HG03095 (cell line): ENCODE results near the gene PTPRT.

Source experiments
- ATAC-seq: cut with Tn5 transposase; IDR thresholded peaks from one replicate; pipeline ENCODE4 v1.9.1; 2021; ENCODE audit warnings: moderate library complexity; ENCODE audit not compliant: unreplicated experiment

The PTPRT gene

DNA sequence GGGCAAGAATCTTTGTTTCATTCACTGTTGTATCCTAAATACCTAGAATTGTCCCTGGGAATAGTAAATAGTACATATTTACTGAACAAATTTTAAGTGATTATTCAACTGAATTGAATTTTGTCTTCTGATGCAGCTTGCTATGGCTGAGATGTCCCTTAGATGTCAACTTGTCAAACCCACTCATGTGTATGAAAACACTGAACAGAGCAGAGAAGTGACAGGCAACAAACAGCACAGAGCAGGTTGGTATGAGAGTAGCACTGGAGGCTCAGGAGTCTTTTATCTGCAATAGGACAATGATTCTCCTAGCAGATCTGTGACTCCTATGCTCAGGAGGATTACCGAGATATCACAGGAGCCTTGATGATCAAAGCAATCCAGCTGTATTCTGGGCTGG is 1031.4 kb downstream of the PTPRT start:
- ATAC-seq, result no peak

GRCh38 chr20:42155586-42155985 is 1034.1 kb downstream of the PTPRT start:
- ATAC-seq, result no peak

DNA sequence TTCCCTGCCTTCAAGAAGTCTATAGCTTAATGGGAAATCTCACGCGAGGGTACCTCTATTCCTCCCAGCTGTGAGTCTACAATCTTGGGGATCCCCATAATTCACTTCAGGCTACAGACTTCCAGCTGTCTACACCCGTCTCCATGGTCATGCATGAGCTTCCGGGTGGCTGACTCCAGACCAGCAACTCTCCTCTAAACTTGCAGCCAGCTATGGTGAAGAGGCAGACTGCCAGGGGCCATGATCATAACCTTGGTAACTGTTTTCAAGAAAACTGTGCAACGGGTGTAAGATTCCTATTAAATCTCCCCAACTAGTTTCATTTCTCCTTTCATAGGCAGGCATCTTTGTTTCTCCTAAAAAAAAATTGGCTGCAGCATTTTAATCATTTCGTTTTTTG is 1037.1 kb downstream of the PTPRT start:
- ATAC-seq, result no peak

- no peak for ATAC-seq
These were observed 1039.5 kb downstream of the PTPRT start for GRCh38 chr20:42150230-42150629.

DNA sequence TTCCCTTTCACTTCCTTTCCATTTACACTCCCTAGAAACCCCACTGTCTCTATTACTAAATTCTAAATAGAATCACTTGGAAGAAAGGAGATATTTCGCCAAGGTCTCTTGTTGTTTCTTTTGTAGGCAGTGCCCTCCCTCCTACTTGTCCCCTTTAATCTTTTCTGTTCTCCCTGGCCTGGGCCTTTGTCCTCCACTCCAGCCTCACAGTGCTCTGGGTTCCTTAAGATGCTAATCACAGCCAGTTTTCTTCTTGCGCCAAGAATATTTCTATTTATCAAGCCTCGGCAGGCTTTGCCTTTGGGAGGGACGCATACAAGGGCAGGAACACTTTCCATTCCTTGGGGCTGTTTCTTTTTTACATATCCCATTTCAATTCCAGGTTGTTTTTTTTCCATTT is 1051.0 kb downstream of the PTPRT start:
- no peak for ATAC-seq

DNA sequence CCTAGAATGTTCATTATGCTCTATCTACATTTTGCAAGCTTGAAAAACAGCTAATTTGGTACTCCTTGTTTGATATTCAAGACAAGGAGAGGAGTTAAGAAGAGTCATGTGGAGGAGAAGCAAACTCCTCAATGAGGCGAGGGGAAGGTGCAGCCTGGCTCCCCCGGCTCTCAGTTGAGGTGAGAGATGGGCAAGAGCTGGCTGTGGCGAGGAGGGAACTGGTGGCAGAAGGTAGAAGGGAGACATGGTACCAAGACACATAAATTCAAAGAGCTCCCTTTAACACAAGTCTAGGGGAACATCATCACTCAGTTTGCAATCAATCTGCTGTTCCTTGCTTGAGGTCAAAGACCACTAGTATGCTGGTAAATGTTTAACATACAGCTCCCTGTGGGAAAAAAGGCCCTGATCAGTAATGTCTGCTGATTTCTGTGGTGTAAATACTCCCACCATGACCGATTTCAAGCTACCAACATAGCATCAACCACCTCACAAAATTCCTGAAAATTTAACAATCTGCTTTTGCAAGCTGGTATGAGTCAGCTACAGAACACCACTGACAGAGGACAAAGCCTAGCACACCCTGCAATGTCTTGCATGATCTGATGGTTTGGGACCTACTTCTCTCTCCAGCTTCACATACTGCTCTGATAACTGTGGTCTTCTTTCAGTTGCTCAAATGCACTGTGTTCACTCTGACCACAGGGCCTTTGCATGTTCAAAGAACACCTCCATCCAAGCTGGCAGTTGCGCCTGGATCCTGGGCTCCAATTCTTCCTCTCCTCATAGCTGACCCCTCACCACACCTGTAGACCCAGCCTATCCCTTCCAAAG is 1055.2 kb downstream of the PTPRT start:
- no peak for ATAC-seq

- no peak for ATAC-seq
These were observed 1058.7 kb downstream of the PTPRT start for GRCh38 chr20:42130810-42131596.

DNA sequence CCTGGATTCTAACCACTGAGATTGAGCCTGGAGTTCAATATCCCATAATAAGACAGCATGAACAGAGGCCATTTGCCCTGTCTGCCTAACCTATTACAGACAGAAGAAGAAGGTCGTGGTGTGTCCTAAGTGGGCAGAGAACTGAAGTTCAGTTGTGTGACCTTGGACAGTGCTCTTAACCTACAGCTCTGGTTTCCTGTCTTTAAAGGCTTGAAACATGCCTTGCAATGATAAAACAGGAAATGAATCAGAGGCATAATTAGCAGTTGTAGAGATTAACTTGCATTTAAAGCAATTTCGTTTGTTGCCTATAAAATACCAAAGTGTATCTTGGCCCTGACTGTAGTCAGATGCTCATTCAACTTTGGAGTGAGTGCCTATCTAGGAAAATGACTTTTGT is 1064.3 kb downstream of the PTPRT start:
- ATAC-seq, result no peak

GRCh38 chr20:42123981-42124473 is 1065.7 kb downstream of the PTPRT start:
- no peak for ATAC-seq

DNA sequence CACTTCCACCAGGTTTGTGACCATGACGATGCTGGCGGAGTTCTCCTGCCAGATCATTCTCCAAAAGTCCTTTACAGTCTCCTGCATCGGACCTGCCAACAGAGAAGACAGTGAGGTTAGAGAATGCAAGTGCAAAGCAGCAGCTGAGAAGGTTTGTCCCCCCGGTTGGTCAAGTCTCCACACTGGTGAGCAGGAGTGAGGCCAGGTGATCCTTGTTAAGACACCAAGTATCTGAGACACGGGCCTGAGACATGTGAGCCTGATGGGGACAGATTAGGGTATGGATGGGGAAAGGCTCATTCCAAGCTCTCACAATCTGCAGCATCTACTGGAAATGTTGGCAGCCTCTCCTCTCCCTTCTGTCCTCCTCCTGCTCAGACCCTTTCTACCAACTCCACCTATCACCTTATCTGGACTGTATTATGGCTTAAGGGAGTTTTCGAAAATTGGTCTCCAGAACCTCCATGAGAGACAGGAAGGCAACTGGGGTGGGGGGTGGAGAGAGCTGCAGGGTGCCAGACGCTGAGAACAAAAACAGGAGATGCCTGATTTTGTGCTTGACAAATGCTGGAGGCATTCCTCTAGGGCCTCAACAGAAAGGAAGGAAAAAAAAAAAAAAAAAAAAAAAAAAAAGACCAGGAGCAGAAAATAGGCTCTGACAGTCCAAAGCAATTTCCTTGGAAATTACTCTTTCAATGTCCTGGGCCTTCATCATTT is 1071.1 kb downstream of the PTPRT start:
- ATAC-seq, result no peak

GRCh38 chr20:42118001-42118400 is 1071.7 kb downstream of the PTPRT start:
- ATAC-seq, result no peak

- ATAC-seq, result no peak
These were observed 1076.5 kb downstream of the PTPRT start for GRCh38 chr20:42113236-42113635.

DNA sequence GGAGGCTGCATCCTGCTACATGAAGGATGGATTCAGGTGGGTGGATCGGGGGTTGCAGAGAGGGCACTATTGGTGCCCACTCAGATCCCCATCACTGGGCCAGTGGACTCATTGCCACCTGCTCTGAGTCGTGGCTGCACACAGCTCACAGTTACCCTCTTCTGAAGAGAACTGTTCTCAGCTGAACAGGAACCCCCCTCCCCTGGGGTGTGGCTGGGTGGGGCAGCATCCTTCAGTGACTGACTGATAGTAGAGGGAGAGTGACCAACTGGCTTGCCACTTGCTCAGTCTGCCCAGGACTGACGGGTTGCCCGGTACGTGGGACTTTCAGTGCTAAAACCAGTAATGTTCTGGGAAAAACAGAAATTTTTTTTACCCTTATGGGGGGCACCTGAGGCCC is 1077.5 kb downstream of the PTPRT start:
- no peak for ATAC-seq

- no peak for ATAC-seq
These were observed 1078.4 kb downstream of the PTPRT start for GRCh38 chr20:42111349-42111748.

- no peak for ATAC-seq
These were observed 1079.4 kb downstream of the PTPRT start for GRCh38 chr20:42110301-42110700.

- no peak for ATAC-seq
These were observed 1087.7 kb downstream of the PTPRT start for GRCh38 chr20:42102000-42102399.

DNA sequence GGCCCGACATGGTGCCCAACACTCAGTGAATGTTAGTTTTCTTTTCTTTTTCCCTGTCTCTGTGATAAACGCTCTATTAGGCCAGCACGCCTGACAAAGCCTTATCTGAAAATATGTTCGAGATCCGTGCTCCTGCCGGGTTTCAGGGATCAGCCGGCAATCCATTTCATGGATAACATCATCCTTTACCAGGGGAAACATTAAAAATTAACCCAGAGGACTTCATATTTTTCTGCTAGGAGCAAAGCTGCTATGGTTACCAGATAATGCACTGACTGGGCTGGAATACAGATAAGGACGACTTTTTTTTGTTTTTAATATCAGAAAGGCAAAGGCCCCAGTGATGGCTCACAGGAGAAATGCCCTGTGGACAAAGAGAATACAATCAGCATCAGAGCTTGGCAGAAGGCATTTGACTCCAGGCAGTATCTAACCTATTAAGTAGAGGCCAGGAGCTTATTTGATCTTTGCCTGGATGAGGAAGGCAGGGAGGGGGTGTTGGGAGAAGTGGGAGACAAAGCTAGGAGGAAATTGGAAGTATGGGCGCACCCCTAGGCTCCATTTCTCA is 1089.5 kb downstream of the PTPRT start:
- ATAC-seq, result no peak

DNA sequence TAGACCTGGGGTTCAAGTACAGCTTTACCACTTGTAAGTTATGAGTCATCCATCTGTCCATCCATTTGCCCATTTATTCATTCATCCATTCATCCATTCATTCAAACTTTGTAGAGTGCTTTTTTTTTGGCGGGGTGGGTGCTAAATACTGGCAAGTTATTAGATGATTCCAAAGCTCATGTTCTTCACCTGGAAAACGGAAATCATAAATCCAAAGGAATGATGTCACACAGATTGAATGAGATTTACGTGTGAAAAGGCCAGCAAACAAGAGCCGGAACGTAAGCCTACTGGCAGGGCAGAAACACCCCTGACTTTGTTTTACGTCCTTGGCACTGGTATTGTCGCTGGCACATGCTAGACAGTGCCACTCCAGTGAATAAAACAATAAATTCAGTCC is 1090.6 kb downstream of the PTPRT start:
- ATAC-seq, result no peak

- no peak for ATAC-seq
These were observed 1091.3 kb downstream of the PTPRT start for GRCh38 chr20:42098418-42098817.

DNA sequence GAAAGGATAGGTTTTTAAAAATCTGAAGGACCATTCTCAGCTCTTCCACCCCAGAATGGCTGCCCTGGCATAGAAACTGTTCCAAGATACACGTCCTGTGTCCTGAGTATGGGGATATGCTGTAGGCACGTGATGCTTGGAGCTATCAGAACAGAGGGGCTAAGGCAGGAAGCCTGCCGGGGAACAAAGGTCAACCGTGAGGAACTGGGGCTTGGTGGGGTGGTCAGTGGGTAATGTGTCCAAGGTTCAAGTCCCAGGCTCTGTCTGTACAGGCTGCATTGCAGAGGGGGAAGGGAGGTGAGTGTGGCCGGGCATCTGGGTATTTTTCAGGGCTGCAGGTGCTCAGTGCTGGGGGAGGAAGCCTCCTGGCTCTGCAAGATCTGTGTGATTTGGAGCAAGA is 1092.0 kb downstream of the PTPRT start:
- no peak for ATAC-seq

DNA sequence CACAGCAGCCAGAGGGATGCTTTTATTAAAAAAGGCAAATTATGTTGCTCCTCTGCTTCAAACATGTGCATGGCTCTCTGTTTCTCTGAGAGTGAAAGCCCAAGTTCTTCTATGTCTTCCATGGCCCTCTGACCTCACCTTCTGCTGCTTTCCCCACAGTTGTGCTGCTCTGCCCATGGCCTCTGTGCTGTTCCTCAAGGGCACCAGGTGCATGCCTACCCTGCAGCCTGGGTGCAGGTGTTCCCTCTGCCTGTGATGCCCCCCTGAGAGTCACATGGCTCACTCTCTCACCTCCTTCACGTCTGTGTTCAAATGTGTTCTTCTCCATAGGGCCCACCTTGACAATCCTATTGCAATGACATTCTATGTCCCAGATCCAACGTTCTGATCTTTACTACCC is 1094.5 kb downstream of the PTPRT start:
- ATAC-seq, result no peak
